Fibroblast of the conjunctiva (primary cell): ENCODE measurements around the gene ZGRF1.
A peak's percentile ranks its signal among the peaks of the same experiment; 100 is the strongest.
"Not testable (repeated sequence)": the region's sequence is repeated elsewhere in the genome, so short reads cannot be mapped to it uniquely, and the experiment has no call there.

Experiments
- DNase-seq: peaks from one replicate; pipeline ENCODE4 v3.0.0-alpha.2; 2010; ENCODE audit warnings: low read depth

Gene ZGRF1

GRCh38 chr4:112644595-112645535, 8.2 kb upstream of the ZGRF1 start:
- DNase-seq = not testable (repeated sequence)

- DNase-seq = no peak
Measured at GRCh38 chr4:112642526-112642925, 5.8 kb upstream of the ZGRF1 start.

GRCh38 chr4:112637552-112637866, 800 bp upstream of the ZGRF1 start:
- no peak for DNase-seq

- DNase-seq = peak; percentile 34
Measured at GRCh38 chr4:112633477-112634235, 3.1 kb downstream of the ZGRF1 start.

- DNase-seq = no peak
Measured at GRCh38 chr4:112626228-112626627, 10.5 kb downstream of the ZGRF1 start.

- no peak for DNase-seq
Measured at GRCh38 chr4:112616984-112617383, 19.7 kb downstream of the ZGRF1 start.

- not testable (repeated sequence) for DNase-seq
Measured at GRCh38 chr4:112612814-112613213, 23.9 kb downstream of the ZGRF1 start.

GRCh38 chr4:112604589-112604988, 32.1 kb downstream of the ZGRF1 start:
- peak; percentile 44 for DNase-seq

GRCh38 chr4:112594993-112595392, 41.7 kb downstream of the ZGRF1 start:
- no peak for DNase-seq

- no peak for DNase-seq
Measured at GRCh38 chr4:112593438-112594133, 43.1 kb downstream of the ZGRF1 start.

GRCh38 chr4:112592717-112593116, 44.0 kb downstream of the ZGRF1 start:
- no peak for DNase-seq

GRCh38 chr4:112591593-112591992, 45.1 kb downstream of the ZGRF1 start:
- no peak for DNase-seq

- no peak for DNase-seq
Measured at GRCh38 chr4:112589206-112589605, 47.5 kb downstream of the ZGRF1 start.

- DNase-seq = no peak
Measured at GRCh38 chr4:112585977-112586736, 50.6 kb downstream of the ZGRF1 start.

GRCh38 chr4:112567536-112567935, 69.2 kb downstream of the ZGRF1 start:
- DNase-seq = no peak

GRCh38 chr4:112564706-112565270, 71.9 kb downstream of the ZGRF1 start:
- DNase-seq = no peak

GRCh38 chr4:112563431-112564200, 73.1 kb downstream of the ZGRF1 start:
- DNase-seq = no peak

GRCh38 chr4:112562254-112562879, 74.3 kb downstream of the ZGRF1 start:
- no peak for DNase-seq

GRCh38 chr4:112560084-112560483, 76.6 kb downstream of the ZGRF1 start:
- DNase-seq = no peak

- no peak for DNase-seq
Measured at GRCh38 chr4:112559053-112559452, 77.7 kb downstream of the ZGRF1 start.
